IMR-90 (cell line): ENCODE results near the gene ARHGEF37. TPM values are rescaled to one million over a fixed set of nuclear protein-coding genes. Genes with fewer than 3 reads are reported as not detected.

Source experiments
- ATAC-seq: fragments of 200-7000 bp; cut with Tn5 transposase; 2 replicates; pipeline ENCODE4 v1.9.1; 2020; ENCODE audit warnings: low read depth, mild to moderate bottlenecking, moderate library complexity
- BruUV-seq: library from RNA; stranded (reverse); fragments of 400-500 nt; replicated peaks from 2 replicates; lab custom pipeline; 2021; lab: Mats Ljungman, UMichigan
- CTCF ChIA-PET: fragments of 300-600 bp; formaldehyde crosslinking; extraction: SDS; loops from one replicate; lab custom pipeline; 2021; ENCODE audit warnings: antibody characterized with exemption; lab: Yijun Ruan, JAX
- POLR2A ChIA-PET: fragments of 300-600 bp; sonication (Branson Sonifier 250); formaldehyde crosslinking; loops from one replicate; lab custom pipeline; 2022; ENCODE audit warnings: antibody characterized with exemption; ENCODE audit not compliant: unreplicated experiment; lab: Charles Lee
- DNase-seq: peaks from one replicate; pipeline ENCODE4 v3.0.0; 2013
- H2AFZ ChIP-seq: replicated peaks from 2 replicates; pipeline ENCODE3; 2013; ENCODE audit warnings: low read length, mild to moderate bottlenecking; ENCODE audit not compliant: poor library complexity
- H2AK5ac ChIP-seq: 2 replicates; pipeline ENCODE4 v1.6.1; 2013; ENCODE audit warnings: low read depth, low read length, inconsistent platforms
- H2AK9ac ChIP-seq: replicated peaks from 2 replicates; pipeline ENCODE3; 2013; ENCODE audit warnings: mild to moderate bottlenecking, low read depth, low read length, moderate library complexity; ENCODE audit not compliant: poor library complexity
- H2BK120ac ChIP-seq: 2 replicates; pipeline ENCODE4 v1.6.1; 2013; ENCODE audit warnings: low read depth, low read length, inconsistent platforms
- H2BK15ac ChIP-seq: 3 replicates; pipeline ENCODE4 v1.6.1; 2013; ENCODE audit warnings: low read depth, low read length, inconsistent platforms
- H2BK20ac ChIP-seq: 2 replicates; pipeline ENCODE4 v1.6.1; 2013; ENCODE audit warnings: low read depth, mild to moderate bottlenecking, inconsistent platforms, low read length, moderate library complexity
- H2BK5ac ChIP-seq: 2 replicates; pipeline ENCODE4 v1.6.1; 2013; ENCODE audit warnings: mild to moderate bottlenecking, low read depth, low read length, inconsistent platforms; ENCODE audit not compliant: poor library complexity, severe bottlenecking
- H3K14ac ChIP-seq: replicated peaks from 2 replicates; pipeline ENCODE4 v1.6.1; 2013; ENCODE audit warnings: low read depth, low read length, inconsistent platforms
- H3K18ac ChIP-seq: 2 replicates; pipeline ENCODE4 v1.6.1; 2013; ENCODE audit warnings: low read depth, low read length, control low read depth
- H3K23ac ChIP-seq: 2 replicates; pipeline ENCODE4 v1.6.1; 2013; ENCODE audit warnings: low read depth, low read length, inconsistent platforms
- H3K27ac ChIP-seq: 2 replicates; pipeline ENCODE4 v1.5.1; 2013; ENCODE audit warnings: mild to moderate bottlenecking, control low read depth, low read length; ENCODE audit not compliant: insufficient read depth
- H3K27me3 ChIP-seq: 2 replicates; pipeline ENCODE4 v1.6.1; 2013; ENCODE audit warnings: low read length; ENCODE audit not compliant: control insufficient read depth, insufficient read depth
- H3K36me3 ChIP-seq: 2 replicates; pipeline ENCODE4 v1.6.1; 2013; ENCODE audit warnings: low read length, mixed read lengths; ENCODE audit not compliant: control insufficient read depth, insufficient read depth
- H3K4ac ChIP-seq: 2 replicates; pipeline ENCODE4 v1.6.1; 2013; ENCODE audit warnings: low read depth, low read length, inconsistent platforms
- H3K4me1 ChIP-seq: 2 replicates; pipeline ENCODE4 v1.6.1; 2013; ENCODE audit warnings: low read length, mixed read lengths; ENCODE audit not compliant: control insufficient read depth, insufficient read depth
- H3K4me2 ChIP-seq: 2 replicates; pipeline ENCODE4 v1.6.1; 2013; ENCODE audit warnings: low read depth, mild to moderate bottlenecking, control low read depth, low read length, moderate library complexity
- H3K4me3 ChIP-seq: 2 replicates; pipeline ENCODE4 v1.5.1; 2013; ENCODE audit warnings: low read depth, mild to moderate bottlenecking, control low read depth, low read length, moderate library complexity; ENCODE audit not compliant: insufficient read depth
- H3K56ac ChIP-seq: 2 replicates; pipeline ENCODE4 v1.6.1; 2013; ENCODE audit warnings: low read length, inconsistent platforms; ENCODE audit not compliant: insufficient read depth; ENCODE audit errors: extremely low read depth
- H3K79me1 ChIP-seq, 2 experiments: 2 replicates each; pipeline ENCODE4 v1.6.1; 2013; ENCODE audit warnings: low read length in 2 of 2, inconsistent platforms in 1 of 2, low read depth in 1 of 2
- H3K9ac ChIP-seq: 2 replicates; pipeline ENCODE4 v1.6.1; 2013; ENCODE audit warnings: low read depth, low read length, control low read depth
- H3K9me1 ChIP-seq: 2 replicates; pipeline ENCODE4 v1.6.1; 2013; ENCODE audit warnings: low read length, inconsistent platforms; ENCODE audit not compliant: insufficient read depth
- H3K9me3 ChIP-seq: 2 replicates; pipeline ENCODE4 v1.6.1; 2013; ENCODE audit warnings: low read length; ENCODE audit not compliant: control insufficient read depth, insufficient read depth
- H4K20me1 ChIP-seq: 2 replicates; pipeline ENCODE4 v1.6.1; 2013; ENCODE audit warnings: low read length, inconsistent platforms; ENCODE audit not compliant: insufficient read depth
- H4K5ac ChIP-seq: 2 replicates; pipeline ENCODE4 v1.6.1; 2013; ENCODE audit warnings: mild to moderate bottlenecking, low read depth, low read length, control low read depth
- H4K8ac ChIP-seq, 2 experiments: 2 replicates each; pipeline ENCODE4 v1.6.1; 2013; ENCODE audit warnings: low read depth in 2 of 2, low read length in 2 of 2, control low read depth in 1 of 2, inconsistent platforms in 1 of 2
- H4K91ac ChIP-seq: 2 replicates; pipeline ENCODE4 v1.6.1; 2013; ENCODE audit warnings: low read depth, low read length, inconsistent platforms; ENCODE audit not compliant: insufficient read depth
- BHLHE40 ChIP-seq: fragments of 150-350 bp; IDR thresholded peaks from 2 replicates; pipeline ENCODE4 v1.6.1; 2016; ENCODE audit warnings: mild to moderate bottlenecking, low read depth, low read length
- CEBPB ChIP-seq: IDR thresholded peaks from 2 replicates; pipeline ENCODE4 v1.6.1; 2012; ENCODE audit warnings: low read depth, low read length, improper control_type of control experiment
- CTCF ChIP-seq: conservative IDR thresholded peaks from 2 replicates; pipeline ENCODE4 v1.5.1; 2012; ENCODE audit warnings: mild to moderate bottlenecking, low read depth, low read length, improper control_type of control experiment
- ELK1 ChIP-seq: fragments of 150-350 bp; IDR thresholded peaks from 2 replicates; pipeline ENCODE4 v1.6.1; 2016; ENCODE audit warnings: low read depth, mild to moderate bottlenecking, low read length, moderate library complexity, borderline replicate concordance
- FOS ChIP-seq: fragments of 150-350 bp; IDR thresholded peaks from 2 replicates; pipeline ENCODE4 v1.6.1; 2016; ENCODE audit warnings: low read depth, low read length
- MAFK ChIP-seq: IDR thresholded peaks from 2 replicates; pipeline ENCODE4 v1.6.1; 2012; ENCODE audit warnings: low read depth, low read length, improper control_type of control experiment
- MAZ ChIP-seq: IDR thresholded peaks from 2 replicates; pipeline ENCODE4 v1.6.1; 2012; ENCODE audit warnings: low read depth, mild to moderate bottlenecking, low read length, improper control_type of control experiment, moderate library complexity, borderline replicate concordance
- MXI1 ChIP-seq: IDR thresholded peaks from 2 replicates; pipeline ENCODE4 v1.6.1; 2012; ENCODE audit warnings: low read depth, mild to moderate bottlenecking, low read length, moderate library complexity, borderline replicate concordance
- NFE2L2 ChIP-seq: fragments of 150-350 bp; IDR thresholded peaks from 2 replicates; pipeline ENCODE4 v1.6.1; 2016; ENCODE audit warnings: low read depth, mild to moderate bottlenecking, low read length
- POLR2A ChIP-seq: IDR thresholded peaks from 2 replicates; pipeline ENCODE4 v1.6.1; 2012; ENCODE audit warnings: mild to moderate bottlenecking, low read depth, low read length
- RAD21 ChIP-seq: IDR thresholded peaks from 2 replicates; pipeline ENCODE4 v1.6.1; 2012; ENCODE audit warnings: low read length, improper control_type of control experiment
- RCOR1 ChIP-seq: IDR thresholded peaks from 2 replicates; pipeline ENCODE4 v1.6.1; 2012; ENCODE audit warnings: mild to moderate bottlenecking, low read length, improper control_type of control experiment; ENCODE audit not compliant: insufficient replicate concordance
- RFX5 ChIP-seq: IDR thresholded peaks from 2 replicates; pipeline ENCODE4 v1.8.0; 2012; ENCODE audit warnings: low read depth, mild to moderate bottlenecking, low read length, moderate library complexity
- SMC3 ChIP-seq: fragments of 150-350 bp; IDR thresholded peaks from 2 replicates; pipeline ENCODE4 v1.6.1; 2016; ENCODE audit warnings: low read depth, mild to moderate bottlenecking, antibody characterized with exemption, low read length, moderate library complexity
- USF2 ChIP-seq: fragments of 150-350 bp; IDR thresholded peaks from 2 replicates; pipeline ENCODE4 v1.6.1; 2017; ENCODE audit warnings: mild to moderate bottlenecking, antibody characterized with exemption, low read length, low read depth
- WGBS, 2 experiments: methylation state at CpG; one replicate each; pipeline versions ENCODE4 v1.1.5 to v1.1.7; 2013; ENCODE audit warnings: missing lambda C conversion rate in 2 of 2; ENCODE audit not compliant: insufficient read length in 1 of 2; ENCODE audit errors: extremely low coverage in 2 of 2; 5-methylcytosine and 5-hydroxymethylcytosine counted together
- dilution Hi-C: fragments of 300-500 bp; cut with HindIII; formaldehyde crosslinking; loops from one replicate; pipeline ENCODE4 v1.14.3; 2018; ENCODE audit warnings: low sequenced_read_pairs; ENCODE audit not compliant: unreplicated experiment
- in situ Hi-C: fragments of 300-500 bp; cut with MboI; formaldehyde crosslinking; loops from 3 replicates; pipeline ENCODE4 v1.14.3; 2019; ENCODE audit warnings: low sequenced_read_pairs, inconsistent platforms, mixed read lengths
- intact Hi-C: fragments of 100-400 bp; cut with micrococcal nuclease; formaldehyde crosslinking; loops from 2 replicates; pipeline ENCODE4 v1.10.0; 2022
- polyA plus RNA-seq, 3 experiments: library from polyadenylated mRNA; depleted of rRNA; stranded (reverse); fragments of >200 nt; gene quantifications; 2 replicates each; pipeline ENCODE4 v1.2.3, GENCODE V29; 2012; ENCODE audit warnings: low replicate concordance in 1 of 3
- total RNA-seq: library from RNA; depleted of rRNA; stranded (reverse); fragments of >200 nt; gene quantifications from 2 replicates; pipeline ENCODE4 v1.2.3, GENCODE V29; 2012

The ARHGEF37 gene
- total and polyA plus RNA-seq, 2 of the 4 experiments (the other 2 are of a cell fraction): 0.39 to 0.54 TPM

GRCh38 chr5:149665416-149666175 is 84.3 kb downstream of the ARHGEF37 start:
- BruUV-seq: no TSS peak
- DNase-seq: no peak
- Histone ChIP-seq H3K56ac (no peak overlapping the region), H3K9me3 (peaks cover 4% of the 10 kb centered on the region), H3K23ac (no peak overlapping the region), H4K91ac (no peak overlapping the region), H4K8ac (no peak overlapping the region), H3K36me3 (no peaks in the 10 kb centered on the region), H3K4me1 (no peaks in the 10 kb centered on the region), H4K20me1 (no peaks in the 10 kb centered on the region), H3K14ac (no peak overlapping the region), H3K27ac (no peak overlapping the region), H2AFZ (no peak overlapping the region), H2BK20ac (no peak overlapping the region), H2BK5ac (no peak overlapping the region), H3K4ac (no peak overlapping the region), H3K9ac (no peak overlapping the region), H3K18ac (no peak overlapping the region), H2AK5ac (no peak overlapping the region), H3K79me1 (no peaks in the 10 kb centered on the region), H3K27me3 (peaks cover 18% of the 10 kb centered on the region), H3K9me1 (no peaks in the 10 kb centered on the region; the same call in 1 of the 2 replicates), H2AK9ac (no peak overlapping the region), H3K4me2 (no peak overlapping the region), H4K5ac (no peak overlapping the region), H3K4me3 (no peak overlapping the region), H2BK120ac (no peak overlapping the region), H2BK15ac (no peak overlapping the region)
- intact Hi-C loops (loop anchor here (10.0 kb wide), 1 partner anchor 319 kb away; no protein-coding TSS in a partner anchor), in situ Hi-C loops (no loop called here), dilution Hi-C loops (no loop called here)
- POLR2A ChIA-PET: no interaction called here
- CTCF ChIA-PET: interaction anchor here (1.0 to 1.1 kb wide), 2 partner anchors 9 to 326 kb away, joined by 3 read pairs; no protein-coding TSS in a partner anchor
- WGBS, 2 experiments: no CpG with 5 or more reads among the region's 5 CpGs
- ATAC-seq: no peak
- TF ChIP-seq CTCF (no peak), RFX5 (no peak), RCOR1 (no peak), MXI1 (no peak), BHLHE40 (no peak), MAFK (no peak), SMC3 (no peak), FOS (no peak), RAD21 (no peak), MAZ (no peak), NFE2L2 (no peak), CEBPB (no peak), ELK1 (no peak), USF2 (no peak), POLR2A (no peak)
